ENCODE results near the gene HES4. TPM values are rescaled to one million over a fixed set of nuclear protein-coding genes. Genes with fewer than 3 reads are reported as not detected.

Gene HES4
- total and polyA plus RNA-seq, 2 of the 13 experiments (the other 11 are each of a cell fraction or from before 2014, with no cell fraction given): 8.8 to 10.6 TPM

- TF ChIP-seq, protein P1, sequence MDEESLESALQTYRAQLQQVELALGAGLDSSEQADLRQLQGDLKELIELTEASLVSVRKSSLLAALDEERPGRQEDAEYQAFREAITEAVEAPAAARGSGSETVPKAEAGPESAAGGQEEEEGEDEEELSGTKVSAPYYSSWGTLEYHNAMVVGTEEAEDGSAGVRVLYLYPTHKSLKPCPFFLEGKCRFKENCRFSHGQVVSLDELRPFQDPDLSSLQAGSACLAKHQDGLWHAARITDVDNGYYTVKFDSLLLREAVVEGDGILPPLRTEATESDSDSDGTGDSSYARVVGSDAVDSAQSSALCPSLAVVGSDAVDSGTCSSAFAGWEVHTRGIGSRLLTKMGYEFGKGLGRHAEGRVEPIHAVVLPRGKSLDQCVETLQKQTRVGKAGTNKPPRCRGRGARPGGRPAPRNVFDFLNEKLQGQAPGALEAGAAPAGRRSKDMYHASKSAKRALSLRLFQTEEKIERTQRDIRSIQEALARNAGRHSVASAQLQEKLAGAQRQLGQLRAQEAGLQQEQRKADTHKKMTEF (CRISPR knock-in tag; IDR thresholded peaks at IDR 0.05): no peak
- peak; percentile 41; the same call in 1 of the 2 replicates for TF ChIP-seq TBX2 (CRISPR knock-in tag; IDR thresholded peaks at IDR 0.05; ENCODE audit: borderline replicate concordance)
- no peak for TF ChIP-seq ZBTB3 (CRISPR knock-in tag; IDR thresholded peaks at IDR 0.05; ENCODE audit: borderline replicate concordance, low read depth)
- TF ChIP-seq ASH2L (IDR thresholded peaks at IDR 0.05; ENCODE audit: insufficient read length, low read depth, low read length): peak; percentile 32
- TF ChIP-seq, protein P2, sequence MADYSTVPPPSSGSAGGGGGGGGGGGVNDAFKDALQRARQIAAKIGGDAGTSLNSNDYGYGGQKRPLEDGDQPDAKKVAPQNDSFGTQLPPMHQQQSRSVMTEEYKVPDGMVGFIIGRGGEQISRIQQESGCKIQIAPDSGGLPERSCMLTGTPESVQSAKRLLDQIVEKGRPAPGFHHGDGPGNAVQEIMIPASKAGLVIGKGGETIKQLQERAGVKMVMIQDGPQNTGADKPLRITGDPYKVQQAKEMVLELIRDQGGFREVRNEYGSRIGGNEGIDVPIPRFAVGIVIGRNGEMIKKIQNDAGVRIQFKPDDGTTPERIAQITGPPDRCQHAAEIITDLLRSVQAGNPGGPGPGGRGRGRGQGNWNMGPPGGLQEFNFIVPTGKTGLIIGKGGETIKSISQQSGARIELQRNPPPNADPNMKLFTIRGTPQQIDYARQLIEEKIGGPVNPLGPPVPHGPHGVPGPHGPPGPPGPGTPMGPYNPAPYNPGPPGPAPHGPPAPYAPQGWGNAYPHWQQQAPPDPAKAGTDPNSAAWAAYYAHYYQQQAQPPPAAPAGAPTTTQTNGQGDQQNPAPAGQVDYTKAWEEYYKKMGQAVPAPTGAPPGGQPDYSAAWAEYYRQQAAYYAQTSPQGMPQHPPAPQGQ (CRISPR knock-in tag; IDR thresholded peaks at IDR 0.05; ENCODE audit: borderline replicate concordance): no peak
- TF ChIP-seq XBP1 (CRISPR knock-in tag; IDR thresholded peaks at IDR 0.05): no peak
- TF ChIP-seq ZBTB8A (CRISPR knock-in tag; IDR thresholded peaks at IDR 0.05; ENCODE audit: borderline replicate concordance, low read depth): no peak
- no peak for TF ChIP-seq ZSCAN22 (CRISPR knock-in tag; IDR thresholded peaks at IDR 0.05)
- no peak for TF ChIP-seq ZNF367 (CRISPR knock-in tag; IDR thresholded peaks at IDR 0.05; ENCODE audit: borderline replicate concordance)
- TF ChIP-seq ZNF333 (CRISPR knock-in tag; IDR thresholded peaks at IDR 0.05; ENCODE audit: borderline replicate concordance): no peak
- TF ChIP-seq, protein P3, sequence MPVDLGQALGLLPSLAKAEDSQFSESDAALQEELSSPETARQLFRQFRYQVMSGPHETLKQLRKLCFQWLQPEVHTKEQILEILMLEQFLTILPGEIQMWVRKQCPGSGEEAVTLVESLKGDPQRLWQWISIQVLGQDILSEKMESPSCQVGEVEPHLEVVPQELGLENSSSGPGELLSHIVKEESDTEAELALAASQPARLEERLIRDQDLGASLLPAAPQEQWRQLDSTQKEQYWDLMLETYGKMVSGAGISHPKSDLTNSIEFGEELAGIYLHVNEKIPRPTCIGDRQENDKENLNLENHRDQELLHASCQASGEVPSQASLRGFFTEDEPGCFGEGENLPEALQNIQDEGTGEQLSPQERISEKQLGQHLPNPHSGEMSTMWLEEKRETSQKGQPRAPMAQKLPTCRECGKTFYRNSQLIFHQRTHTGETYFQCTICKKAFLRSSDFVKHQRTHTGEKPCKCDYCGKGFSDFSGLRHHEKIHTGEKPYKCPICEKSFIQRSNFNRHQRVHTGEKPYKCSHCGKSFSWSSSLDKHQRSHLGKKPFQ (CRISPR knock-in tag; IDR thresholded peaks at IDR 0.05; ENCODE audit: insufficient replicate concordance): no peak
- TF ChIP-seq ARNTL (CRISPR knock-in tag; IDR thresholded peaks at IDR 0.05): no peak
- TF ChIP-seq SOX13 (IDR thresholded peaks at IDR 0.05): no peak
- TF ChIP-seq SOX13 (CRISPR knock-in tag; conservative IDR thresholded peaks at IDR 0.05 in 1 of 2, IDR thresholded peaks at IDR 0.05 in 1 of 2): peak in 1 of 2 experiments; percentile 23; a peak in 1 of 4 replicates
- TF ChIP-seq SIX4 (CRISPR knock-in tag; IDR thresholded peaks at IDR 0.05): no peak
- TF ChIP-seq PAF1 (CRISPR knock-in tag; IDR thresholded peaks at IDR 0.05): no peak
- no peak for TF ChIP-seq MIER3 (CRISPR knock-in tag; IDR thresholded peaks at IDR 0.05; ENCODE audit: borderline replicate concordance)
- TF ChIP-seq ZNF784 (CRISPR knock-in tag; IDR thresholded peaks at IDR 0.05; ENCODE audit: borderline replicate concordance): no peak
- TF ChIP-seq ZNF720 (CRISPR knock-in tag; IDR thresholded peaks at IDR 0.05): no peak
- no peak for TF ChIP-seq CENPT (CRISPR knock-in tag; IDR thresholded peaks at IDR 0.05; ENCODE audit: low read depth)
- no peak for TF ChIP-seq SRF (IDR thresholded peaks at IDR 0.05; ENCODE audit: low read depth, low read length)
Measured at GRCh38 chr1:960363-961131, 39.4 kb downstream of the HES4 start, which contains the start of gene KLHL17 (continued).

Data from HepG2 (cell line).